GM10847 (cell line): Measurements from ENCODE around the gene INO80C.

Experiments used
- POLR2A ChIP-seq: IDR thresholded peaks from 2 replicates; pipeline ENCODE4 v1.6.1; 2011; ENCODE audit not compliant: insufficient read length; ENCODE audit errors: extremely low read depth

The INO80C gene

DNA sequence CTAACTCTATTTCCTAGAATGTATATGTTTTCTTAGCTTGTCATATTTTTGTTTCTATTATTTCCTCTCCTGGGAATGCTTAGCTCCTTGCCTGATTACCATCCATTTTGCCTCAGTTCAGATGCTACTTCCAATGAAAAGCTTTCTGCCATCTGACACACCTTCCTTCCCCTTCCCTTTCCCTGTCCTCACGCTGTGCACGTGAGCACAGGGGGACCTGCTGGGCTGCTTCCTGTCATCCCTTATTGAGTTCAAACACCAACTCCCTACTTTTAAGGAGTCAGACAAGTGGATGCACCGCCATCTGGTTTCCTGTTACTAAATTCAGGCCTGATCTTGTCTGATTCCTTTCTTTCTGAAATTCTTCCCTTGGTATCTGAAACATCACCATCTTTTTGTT, 2.4 kb upstream of the INO80C start:
- no peak for TF ChIP-seq POLR2A

GRCh38 chr18:35497027-35497369, 762 bp downstream of the INO80C start:
- TF ChIP-seq POLR2A, result no peak

GRCh38 chr18:35495536-35496314, 2.0 kb downstream of the INO80C start:
- TF ChIP-seq POLR2A, result no peak

DNA sequence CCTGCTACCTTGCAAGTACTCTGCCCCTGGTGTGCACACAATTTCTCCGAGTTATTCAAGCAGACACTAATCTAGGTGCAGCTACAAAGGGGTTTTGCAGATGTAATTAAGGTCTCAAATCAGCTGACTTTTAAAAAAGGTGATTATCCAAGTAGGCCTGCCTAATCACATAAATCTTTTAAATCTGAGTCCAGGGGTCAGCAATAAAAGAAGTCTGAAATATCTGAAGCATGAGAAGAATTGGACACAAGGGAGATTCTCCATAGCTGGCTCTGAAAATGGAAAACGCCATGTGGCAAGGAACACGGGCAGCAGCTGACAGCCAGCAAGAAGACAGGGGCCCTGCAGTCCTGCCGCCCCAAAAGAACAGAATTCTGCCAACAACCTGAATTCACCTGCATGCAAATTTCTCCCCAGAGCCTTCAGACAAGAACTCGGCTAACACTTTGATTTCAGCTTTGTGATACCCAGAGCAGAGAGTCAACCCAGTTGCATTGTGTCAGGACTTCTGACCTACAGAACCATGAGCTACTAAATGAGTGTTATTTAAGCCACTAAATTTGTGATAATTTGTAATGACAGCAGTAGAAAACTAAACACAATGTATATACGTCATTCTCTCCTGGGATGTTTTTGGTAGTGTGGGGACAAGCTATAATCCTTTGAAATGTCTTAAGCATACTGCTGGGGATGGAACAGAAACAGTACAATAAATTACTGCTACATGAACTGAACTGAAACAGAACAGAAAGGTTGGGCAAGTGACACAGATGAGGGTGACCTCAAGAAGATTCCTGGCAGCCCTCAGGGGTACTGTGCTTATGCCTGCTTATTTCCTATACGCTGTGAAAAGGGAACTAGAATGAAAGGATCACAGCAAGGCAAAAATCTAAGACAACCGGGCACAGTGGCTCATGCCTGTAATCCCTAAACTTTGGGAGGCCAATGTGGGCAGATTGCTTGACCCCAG, 3.2 kb downstream of the INO80C start:
- no peak for TF ChIP-seq POLR2A

- no peak for TF ChIP-seq POLR2A
Observed at GRCh38 chr18:35491700-35492077, 6.1 kb downstream of the INO80C start.

- TF ChIP-seq POLR2A, result no peak
Observed at GRCh38 chr18:35490894-35491699, 6.7 kb downstream of the INO80C start.

- no peak for TF ChIP-seq POLR2A
Observed at GRCh38 chr18:35489913-35490490, 7.8 kb downstream of the INO80C start.

- TF ChIP-seq POLR2A, result no peak
Observed at GRCh38 chr18:35485852-35486251, 11.9 kb downstream of the INO80C start.

- TF ChIP-seq POLR2A, result no peak
Observed at GRCh38 chr18:35484034-35484433, 13.7 kb downstream of the INO80C start.

GRCh38 chr18:35481960-35482366, 15.8 kb downstream of the INO80C start:
- TF ChIP-seq POLR2A, result no peak

GRCh38 chr18:35479911-35480586, 17.7 kb downstream of the INO80C start:
- no peak for TF ChIP-seq POLR2A

- TF ChIP-seq POLR2A, result no peak
Observed at GRCh38 chr18:35478520-35479435, 19.0 kb downstream of the INO80C start.

GRCh38 chr18:35477974-35478373, 19.8 kb downstream of the INO80C start:
- TF ChIP-seq POLR2A, result no peak
